K562 (cell line): ENCODE data around the gene HEATR9. TPM values are rescaled to one million over a fixed set of nuclear protein-coding genes. Genes with fewer than 3 reads are reported as not detected.
A peak's percentile ranks its signal among the peaks of the same experiment; 100 is the strongest.

Experiments used
- ATAC-seq: fragments of 200-7000 bp; cut with Tn5 transposase; 3 replicates; pipeline ENCODE4 v1.9.1; 2020; ENCODE audit warnings: moderate library complexity
- BruUV-seq: library from RNA; stranded (reverse); fragments of 400-500 nt; replicated peaks from 2 replicates; lab custom pipeline; 2021; lab: Mats Ljungman, UMichigan
- CTCF ChIA-PET: fragments of 300-600 bp; formaldehyde crosslinking; extraction: SDS; loops from one replicate; lab custom pipeline; 2021; ENCODE audit warnings: low intra/inter-chr PET ratio; lab: Yijun Ruan, JAX
- POLR2A ChIA-PET: fragments of 300-600, 350-650 bp; sonication (Branson Sonifier 250); formaldehyde crosslinking; extraction: SDS; loops from one replicate; lab custom pipeline; 2021; ENCODE audit warnings: antibody characterized with exemption, inconsistent platforms; lab: Yijun Ruan, JAX
- DNase-seq, 4 experiments: peaks; one replicate each; pipeline versions ENCODE4 v3.0.0 to v3.0.0-alpha.2; 2011 to 2018; ENCODE audit warnings: low spot score in 3 of 4, mixed read lengths in 3 of 4; ENCODE audit errors: extremely low read depth in 1 of 4
- FAIRE-seq: peaks from 2 replicates; lab custom pipeline; 2011; peaks lifted over from hg19 to GRCh38; lab: Jason Lieb, UNC
- H2AFZ ChIP-seq: 2 replicates; pipeline ENCODE4 v1.6.0; 2011; ENCODE audit warnings: low read depth, low read length, control low read depth, inconsistent platforms
- H3K27ac ChIP-seq: fragments of 200-600 bp; 3 replicates; pipeline ENCODE4 v1.8.0; 2011; ENCODE audit warnings: low read depth, mild to moderate bottlenecking, control low read depth, inconsistent platforms, low read length, moderate library complexity, mixed read lengths; ENCODE audit errors: extremely low read depth
- H3K27me3 ChIP-seq, 2 experiments: fragments of 300-600 bp in 1 of 2; 2 replicates in 1 of 2; 3 replicates in 1 of 2; pipeline versions ENCODE4 v1.6.0 to v1.8.0; 2011; ENCODE audit warnings: inconsistent platforms in 2 of 2, low read length in 2 of 2, mild to moderate bottlenecking in 1 of 2, mixed read lengths in 1 of 2, moderate library complexity in 1 of 2; ENCODE audit not compliant: control insufficient read depth in 2 of 2, insufficient read depth in 2 of 2
- H3K36me3 ChIP-seq: fragments of 300-600 bp; 3 replicates; pipeline ENCODE4 v1.8.0; 2011; ENCODE audit warnings: mild to moderate bottlenecking, low read length, inconsistent platforms; ENCODE audit not compliant: control insufficient read depth, insufficient read depth
- H3K4me1 ChIP-seq, 2 experiments: fragments of 200-600 bp in 1 of 2; replicated peaks in 1 of 2; 2 replicates in 1 of 2; 3 replicates in 1 of 2; pipeline versions ENCODE4 v1.5.1 to v1.8.0; 2011; ENCODE audit warnings: inconsistent platforms in 2 of 2, low read length in 2 of 2, mild to moderate bottlenecking in 1 of 2, mixed read lengths in 1 of 2, moderate library complexity in 1 of 2; ENCODE audit not compliant: control insufficient read depth in 2 of 2, insufficient read depth in 2 of 2
- H3K4me2 ChIP-seq: 2 replicates; pipeline ENCODE4 v1.6.1; 2011; ENCODE audit warnings: low read length, control low read depth, inconsistent platforms, mixed read lengths; ENCODE audit not compliant: insufficient read depth
- H3K4me3 ChIP-seq: fragments of 200-600 bp; sonication (generic), shearing (Covaris generic); 2 replicates; pipeline ENCODE4 v1.5.1; 2016; ENCODE audit warnings: control low read depth, inconsistent platforms
- H3K79me2 ChIP-seq: fragments of 200-600 bp; 3 replicates; pipeline ENCODE4 v1.8.0; 2011; ENCODE audit warnings: low read length, inconsistent platforms; ENCODE audit not compliant: control insufficient read depth, insufficient read depth
- H3K9ac ChIP-seq, 2 experiments: 2 replicates each; pipeline versions ENCODE4 v1.6.0 to v1.6.1; 2011; ENCODE audit warnings: low read depth in 2 of 2, low read length in 2 of 2, control low read depth in 1 of 2, inconsistent platforms in 1 of 2, mild to moderate bottlenecking in 1 of 2, mixed read lengths in 1 of 2; ENCODE audit not compliant: insufficient read depth in 1 of 2
- H3K9me1 ChIP-seq: one replicate; pipeline ENCODE4 v1.6.0; 2011; ENCODE audit warnings: inconsistent platforms, mild to moderate bottlenecking, low read length, moderate library complexity; ENCODE audit not compliant: control insufficient read depth, insufficient read depth
- H3K9me3 ChIP-seq: replicated peaks from 2 replicates; pipeline ENCODE4 v1.5.1; 2011; ENCODE audit warnings: low read depth, low read length, inconsistent platforms; ENCODE audit not compliant: control insufficient read depth, insufficient read depth
- H4K20me1 ChIP-seq: replicated peaks from 2 replicates; pipeline ENCODE4 v1.6.1; 2011; ENCODE audit warnings: low read length, inconsistent platforms, mixed read lengths; ENCODE audit not compliant: control insufficient read depth, insufficient read depth
- E2F5 ChIP-seq: sonication (generic); formaldehyde crosslinking; IDR thresholded peaks from 2 replicates; pipeline ENCODE4 v1.8.0; 2022; ENCODE audit warnings: mild to moderate bottlenecking, missing genetic modification reagents
- ETV1 ChIP-seq: fragments of 450-650 bp; conservative IDR thresholded peaks from 2 replicates; pipeline ENCODE4 v1.6.1; 2016; ENCODE audit warnings: missing genetic modification characterization, control low read depth, low read depth, missing compliant biosample characterization
- GATAD2A ChIP-seq: fragments of 450-650 bp; IDR thresholded peaks from 2 replicates; pipeline ENCODE4 v1.6.1; 2017
- KAT2B ChIP-seq: IDR thresholded peaks from one replicate; pipeline ENCODE4 v1.6.1; 2012; ENCODE audit warnings: low read depth, mild to moderate bottlenecking, control low read depth, inconsistent platforms, low read length, moderate library complexity
- KDM1A ChIP-seq, 2 experiments: fragments of 450-650 bp; IDR thresholded peaks; 2 replicates each; pipeline ENCODE4 v1.6.1; 2016; ENCODE audit warnings: mild to moderate bottlenecking in 2 of 2
- KDM2B ChIP-seq: fragments of 250-450 bp; sonication (Bioruptor Pico); IDR thresholded peaks from 2 replicates; pipeline ENCODE4 v1.8.0; 2021; ENCODE audit warnings: mild to moderate bottlenecking, moderate library complexity
- NFXL1 ChIP-seq: fragments of 450-650 bp; formaldehyde crosslinking; IDR thresholded peaks from 2 replicates; pipeline ENCODE4 v1.4.0; 2021; ENCODE audit warnings: mild to moderate bottlenecking
- PTRF ChIP-seq: fragments of 450-650 bp; IDR thresholded peaks from 2 replicates; pipeline ENCODE4 v1.6.1; 2016; ENCODE audit warnings: mild to moderate bottlenecking, missing genetic modification characterization, missing compliant biosample characterization
- RBM15 ChIP-seq: fragments of 200-400 bp; formaldehyde crosslinking; IDR thresholded peaks from 2 replicates; pipeline ENCODE4 v1.6.1; 2018; ENCODE audit warnings: mild to moderate bottlenecking, low read length, moderate library complexity; ENCODE audit not compliant: insufficient read depth
- THRA ChIP-seq: fragments of 450-650 bp; IDR thresholded peaks from 2 replicates; pipeline ENCODE4 v1.6.1; 2017; ENCODE audit warnings: mild to moderate bottlenecking, moderate library complexity
- ZC3H11A ChIP-seq: IDR thresholded peaks from 2 replicates; pipeline ENCODE4 v1.6.1; 2012; ENCODE audit warnings: low read depth, low read length, improper control_type of control experiment
- WGBS: fragments of 100-300 bp; shearing (Covaris generic); methylation state at CpG from one replicate; pipeline ENCODE4 v1.1.6; 2016; ENCODE audit warnings: low coverage, mixed read lengths; ENCODE audit not compliant: insufficient coverage; ENCODE audit errors: missing lambda C conversion rate; 5-methylcytosine and 5-hydroxymethylcytosine counted together
- in situ Hi-C: fragments of 300-500 bp; cut with MboI; formaldehyde crosslinking; loops from 4 replicates; pipeline ENCODE4 v1.15.0; 2018; ENCODE audit warnings: inconsistent platforms, mixed read lengths
- intact Hi-C: fragments of 100-400 bp; cut with micrococcal nuclease; formaldehyde crosslinking; loops from 2 replicates; pipeline ENCODE4 v1.14.2; 2022
- polyA plus RNA-seq, 8 experiments: library from polyadenylated mRNA; depleted of rRNA in 4 of 8; stranded (reverse) in 5 of 8; unstranded in 3 of 8; fragments of >200 nt; fragmentation: Nextera tagmentation in 2 of 8; fragmentation: Illumina TruSeq in 1 of 8; extraction: Ambion mirVana in 2 of 8; extraction: Trizol in 1 of 8; gene quantifications; 2 replicates each; pipeline versions ENCODE4 v1.2.1 to v1.2.3, GENCODE V29; 2011 to 2014; ENCODE audit warnings: inconsistent platforms in 1 of 8, missing spikeins in 1 of 8
- total RNA-seq, 7 experiments: library from RNA; depleted of rRNA in 6 of 7; stranded (reverse); fragments of >200 nt in 6 of 7; fragmentation: Illumina TruSeq in 2 of 7; extraction: Trizol in 2 of 7; gene quantifications; 2 replicates each; pipeline versions ENCODE4 v1.2.1 to v1.2.3, GENCODE V29; 2011 to 2021; ENCODE audit warnings: low replicate concordance in 1 of 7
- TF ChIP-seq, protein P1 (sequence below): sonication (generic); formaldehyde crosslinking; IDR thresholded peaks from 2 replicates; pipeline ENCODE4 v1.8.0; 2022; ENCODE audit warnings: mild to moderate bottlenecking, missing genetic modification reagents

Gene HEATR9
- total and polyA plus RNA-seq, 9 of the 15 experiments (the other 6 are each of a cell fraction or from before 2014, with no cell fraction given) = not detected

DNA sequence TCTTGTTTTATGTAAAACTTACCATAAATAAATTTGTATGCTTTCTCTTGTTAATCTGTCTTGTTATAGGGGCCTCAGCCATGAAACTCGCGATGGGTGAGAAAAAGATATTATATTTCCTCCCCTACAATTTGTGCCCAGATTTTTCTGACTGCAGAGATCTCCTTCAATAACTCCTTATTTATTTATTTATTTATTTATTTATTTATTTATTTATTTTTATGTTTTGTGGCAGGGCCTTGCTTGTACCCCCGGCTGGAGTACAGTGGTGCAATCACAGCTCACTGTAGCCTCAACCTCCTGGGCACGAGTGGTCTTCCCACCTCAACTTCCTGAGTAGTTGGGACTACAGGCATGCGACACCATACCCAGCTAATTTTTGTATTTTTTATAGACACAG lies 34.8 kb upstream of the HEATR9 start:
- intact Hi-C loops (no loop called here), in situ Hi-C loops (no loop called here)
- Histone ChIP-seq H3K4me2 (no peak overlapping the region), H3K9me3 (no peaks in the 10 kb centered on the region), H3K27me3 (no peaks in the 10 kb centered on the region), H3K4me3 (no peak overlapping the region), H3K4me1 (peaks cover 9 to 14% of the 10 kb centered on the region in 2 experiments; a peak in 4 of 5 replicates), H4K20me1 (no peaks in the 10 kb centered on the region), H3K9me1 (no peaks in the 10 kb centered on the region), H3K79me2 (no peaks in the 10 kb centered on the region), H3K27ac (no peak overlapping the region), H2AFZ (no peak overlapping the region), H3K36me3 (no peaks in the 10 kb centered on the region), H3K9ac (no peak overlapping the region)
- no TSS peak for BruUV-seq
- ChIA-PET CTCF (no interaction called here), POLR2A (interaction anchor here (1.4 kb wide), 1 partner anchor 10 kb away, joined by 3 read pairs; no protein-coding TSS in a partner anchor)
- DNase-seq (no peak), ATAC-seq (no peak), FAIRE-seq (no peak)
- WGBS = 85% methylated on average over 5 of the region's 5 CpGs
- TF ChIP-seq ZC3H11A (peak; percentile 34; the same call in 1 of the 2 replicates), KDM1A (IDR thresholded peaks at IDR 0.05) (no peak)

- H3K36me3 ChIP-seq = no peaks in the 10 kb centered on the region
- H3K9me1 ChIP-seq = no peaks in the 10 kb centered on the region
- no peak overlapping the region for H3K4me2 ChIP-seq
- in situ Hi-C loops = no loop called here
- H3K79me2 ChIP-seq = no peaks in the 10 kb centered on the region
- H2AFZ ChIP-seq = no peak overlapping the region
- FAIRE-seq (no peak), DNase-seq (no peak), ATAC-seq (no peak)
- intact Hi-C loops = no loop called here
- no peak overlapping the region for H3K27ac ChIP-seq
- no peak for TF ChIP-seq KAT2B
- no peak for TF ChIP-seq NFXL1 (CRISPR knock-in tag)
- no peak for TF ChIP-seq E2F5 (CRISPR knock-in tag)
- no peak for TF ChIP-seq ETV1
- TF ChIP-seq GATAD2A = no peak
- no peak for TF ChIP-seq KDM2B (CRISPR knock-in tag)
- no peak for TF ChIP-seq THRA
- no peak for TF ChIP-seq PTRF (tag)
- TF ChIP-seq RBM15 = no peak
- TF ChIP-seq, protein P1, sequence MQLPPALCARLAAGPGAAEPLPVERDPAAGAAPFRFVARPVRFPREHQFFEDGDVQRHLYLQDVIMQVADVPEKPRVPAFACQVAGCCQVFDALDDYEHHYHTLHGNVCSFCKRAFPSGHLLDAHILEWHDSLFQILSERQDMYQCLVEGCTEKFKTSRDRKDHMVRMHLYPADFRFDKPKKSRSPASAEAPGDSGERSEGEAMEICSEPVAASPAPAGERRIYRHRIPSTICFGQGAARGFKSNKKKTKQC (CRISPR knock-in tag) = no peak
- H3K9ac ChIP-seq = no peak overlapping the region
- peaks cover 9 to 20% of the 10 kb centered on the region in 2 experiments; a peak in 4 of 5 replicates for H3K4me1 ChIP-seq
- no peaks in the 10 kb centered on the region for H3K27me3 ChIP-seq
- ChIA-PET CTCF (no interaction called here), POLR2A (interaction anchor here (0.9 to 1.4 kb wide), 3 partner anchors 31 to 52 kb away, joined by 3 to 5 read pairs (median 4); no protein-coding TSS in a partner anchor)
- no TSS peak for BruUV-seq
- H3K4me3 ChIP-seq = no peak overlapping the region
- H4K20me1 ChIP-seq = no peaks in the 10 kb centered on the region
- 48% methylated on average over 4 of the region's 9 CpGs for WGBS
- H3K9me3 ChIP-seq = no peaks in the 10 kb centered on the region
These were observed 33.0 kb upstream of the HEATR9 start for GRCh38 chr17:35901631-35902175.
